Mucosa of rectum (tissue), 2 donors: ENCODE data around the gene GON4L.
"Not testable (repeated sequence)": the region's sequence is repeated elsewhere in the genome, so short reads cannot be mapped to it uniquely, and the experiment has no call there.

Experiments
- H3K27ac ChIP-seq, 2 donors: one replicate each; pipeline ENCODE4 v1.7.0; 2013; ENCODE audit warnings: inconsistent platforms in 2 of 2, low read depth in 2 of 2, low read length in 2 of 2
- H3K27me3 ChIP-seq, 2 donors: one replicate each; pipeline ENCODE4 v1.7.0; 2013; ENCODE audit warnings: low read length in 2 of 2; ENCODE audit not compliant: control insufficient read depth in 2 of 2, insufficient read depth in 2 of 2
- H3K36me3 ChIP-seq, 2 donors: one replicate each; pipeline ENCODE4 v1.7.0; 2013; ENCODE audit warnings: low read length in 2 of 2; ENCODE audit not compliant: control insufficient read depth in 2 of 2, insufficient read depth in 2 of 2
- H3K4me1 ChIP-seq, 2 donors: one replicate each; pipeline ENCODE4 v1.7.0; 2013; ENCODE audit warnings: low read length in 2 of 2, mild to moderate bottlenecking in 1 of 2; ENCODE audit not compliant: control insufficient read depth in 2 of 2, insufficient read depth in 2 of 2
- H3K4me3 ChIP-seq, 2 donors: one replicate each; pipeline ENCODE4 v1.7.0; 2013; ENCODE audit warnings: low read length in 2 of 2
- H3K9ac ChIP-seq, 2 donors: one replicate each; pipeline ENCODE4 v1.7.0; 2013; ENCODE audit warnings: low read length in 2 of 2, low read depth in 1 of 2, mild to moderate bottlenecking in 1 of 2
- H3K9me3 ChIP-seq, 2 donors: one replicate each; pipeline ENCODE4 v1.7.0; 2013; ENCODE audit warnings: low read length in 2 of 2; ENCODE audit not compliant: control insufficient read depth in 2 of 2
- donor health status: healthy.
- donor health status: Normal muscosa, but diverticular disease.

The GON4L gene

GRCh38 chr1:155709391-155709790 lies 147.6 kb downstream of the GON4L start:
- H3K9me3 ChIP-seq: no peaks in the 10 kb centered on the region
- H3K27me3 ChIP-seq: no peaks in the 10 kb centered on the region
- no peak overlapping the region for H3K9ac ChIP-seq
- peaks cover 0 to 9% of the 10 kb centered on the region in 2 donors for H3K36me3 ChIP-seq
- no peaks in the 10 kb centered on the region for H3K4me1 ChIP-seq
- H3K4me3 ChIP-seq: no peak overlapping the region
- no peak overlapping the region for H3K27ac ChIP-seq

GRCh38 chr1:155706139-155706538 lies 150.9 kb downstream of the GON4L start:
- H3K27me3 ChIP-seq: no peaks in the 10 kb centered on the region
- H3K27ac ChIP-seq: no peak overlapping the region
- H3K9me3 ChIP-seq: no peaks in the 10 kb centered on the region
- H3K4me3 ChIP-seq: no peak overlapping the region
- H3K4me1 ChIP-seq: no peaks in the 10 kb centered on the region
- no peak overlapping the region for H3K9ac ChIP-seq
- H3K36me3 ChIP-seq: no peaks in the 10 kb centered on the region

GRCh38 chr1:155704414-155704813 lies 152.6 kb downstream of the GON4L start:
- not testable (repeated sequence) for H3K27ac ChIP-seq, H3K9me3 ChIP-seq, H3K4me3 ChIP-seq, H3K36me3 ChIP-seq, H3K27me3 ChIP-seq, H3K9ac ChIP-seq, H3K4me1 ChIP-seq

- Histone ChIP-seq H3K27ac (no peak overlapping the region), H3K36me3 (no peaks in the 10 kb centered on the region), H3K27me3 (no peaks in the 10 kb centered on the region), H3K4me3 (no peak overlapping the region), H3K4me1 (no peaks in the 10 kb centered on the region), H3K9me3 (no peaks in the 10 kb centered on the region), H3K9ac (no peak overlapping the region)
Measured at GRCh38 chr1:155703216-155703615, 153.8 kb downstream of the GON4L start.

GRCh38 chr1:155701675-155702074 lies 155.3 kb downstream of the GON4L start:
- H3K4me1 ChIP-seq, H3K36me3 ChIP-seq, H3K9ac ChIP-seq, H3K9me3 ChIP-seq, H3K27me3 ChIP-seq, H3K4me3 ChIP-seq, H3K27ac ChIP-seq: not testable (repeated sequence)
